ENCODE results near the gene APOA4. TPM values are rescaled to one million over a fixed set of nuclear protein-coding genes. Genes with fewer than 3 reads are reported as not detected.

Gene APOA4
- total and polyA plus RNA-seq, 2 of the 13 experiments (the other 11 are each of a cell fraction or from before 2014, with no cell fraction given): 3.8 to 7.2 TPM

DNA sequence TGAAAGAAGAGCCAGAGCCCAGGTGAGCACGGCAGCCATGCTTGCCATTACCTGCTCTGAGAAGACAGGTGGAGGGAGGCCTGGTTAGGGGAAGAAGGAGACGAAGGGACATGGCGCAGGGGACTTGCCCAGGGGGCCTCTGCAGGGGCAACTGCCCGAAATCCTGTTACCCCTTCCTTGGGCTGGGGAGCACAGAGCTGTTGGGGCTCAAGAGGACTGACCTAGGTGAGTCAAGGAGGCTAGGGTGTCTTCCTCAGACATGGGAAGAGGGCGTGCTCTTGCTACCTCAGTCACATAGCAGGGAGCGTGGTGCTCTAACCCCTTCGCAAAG lies 31.3 kb downstream of the APOA4 start, which contains the start of gene APOA5 (continued):
- TF ChIP-seq, protein P1, sequence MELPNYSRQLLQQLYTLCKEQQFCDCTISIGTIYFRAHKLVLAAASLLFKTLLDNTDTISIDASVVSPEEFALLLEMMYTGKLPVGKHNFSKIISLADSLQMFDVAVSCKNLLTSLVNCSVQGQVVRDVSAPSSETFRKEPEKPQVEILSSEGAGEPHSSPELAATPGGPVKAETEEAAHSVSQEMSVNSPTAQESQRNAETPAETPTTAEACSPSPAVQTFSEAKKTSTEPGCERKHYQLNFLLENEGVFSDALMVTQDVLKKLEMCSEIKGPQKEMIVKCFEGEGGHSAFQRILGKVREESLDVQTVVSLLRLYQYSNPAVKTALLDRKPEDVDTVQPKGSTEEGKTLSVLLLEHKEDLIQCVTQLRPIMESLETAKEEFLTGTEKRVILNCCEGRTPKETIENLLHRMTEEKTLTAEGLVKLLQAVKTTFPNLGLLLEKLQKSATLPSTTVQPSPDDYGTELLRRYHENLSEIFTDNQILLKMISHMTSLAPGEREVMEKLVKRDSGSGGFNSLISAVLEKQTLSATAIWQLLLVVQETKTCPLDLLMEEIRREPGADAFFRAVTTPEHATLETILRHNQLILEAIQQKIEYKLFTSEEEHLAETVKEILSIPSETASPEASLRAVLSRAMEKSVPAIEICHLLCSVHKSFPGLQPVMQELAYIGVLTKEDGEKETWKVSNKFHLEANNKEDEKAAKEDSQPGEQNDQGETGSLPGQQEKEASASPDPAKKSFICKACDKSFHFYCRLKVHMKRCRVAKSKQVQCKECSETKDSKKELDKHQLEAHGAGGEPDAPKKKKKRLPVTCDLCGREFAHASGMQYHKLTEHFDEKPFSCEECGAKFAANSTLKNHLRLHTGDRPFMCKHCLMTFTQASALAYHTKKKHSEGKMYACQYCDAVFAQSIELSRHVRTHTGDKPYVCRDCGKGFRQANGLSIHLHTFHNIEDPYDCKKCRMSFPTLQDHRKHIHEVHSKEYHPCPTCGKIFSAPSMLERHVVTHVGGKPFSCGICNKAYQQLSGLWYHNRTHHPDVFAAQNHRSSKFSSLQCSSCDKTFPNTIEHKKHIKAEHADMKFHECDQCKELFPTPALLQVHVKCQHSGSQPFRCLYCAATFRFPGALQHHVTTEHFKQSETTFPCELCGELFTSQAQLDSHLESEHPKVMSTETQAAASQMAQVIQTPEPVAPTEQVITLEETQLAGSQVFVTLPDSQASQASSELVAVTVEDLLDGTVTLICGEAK (IDR thresholded peaks at IDR 0.05): no peak
- TF ChIP-seq, protein P1 (CRISPR knock-in tag; IDR thresholded peaks at IDR 0.05): no peak
- TF ChIP-seq MTF2 (CRISPR knock-in tag; IDR thresholded peaks at IDR 0.05; ENCODE audit: borderline replicate concordance): 0 out of 2 replicates have a peak, but pooled peaks have one; percentile 14
- no peak for TF ChIP-seq SETDB1 (CRISPR knock-in tag; IDR thresholded peaks at IDR 0.05; ENCODE audit: borderline replicate concordance)
- TF ChIP-seq ZFP41 (CRISPR knock-in tag; IDR thresholded peaks at IDR 0.05; ENCODE audit: borderline replicate concordance): no peak
- no peak for TF ChIP-seq NR2F1 (CRISPR knock-in tag; IDR thresholded peaks at IDR 0.05)
- TF ChIP-seq ZNF292 (CRISPR knock-in tag; IDR thresholded peaks at IDR 0.05; ENCODE audit: borderline replicate concordance, low read depth): no peak
- no peak for TF ChIP-seq ZSCAN22 (CRISPR knock-in tag; IDR thresholded peaks at IDR 0.05)
- TF ChIP-seq ZNF816 (CRISPR knock-in tag; IDR thresholded peaks at IDR 0.05; ENCODE audit: borderline replicate concordance): 0 out of 2 replicates have a peak, but pooled peaks have one; percentile 47
- TF ChIP-seq, protein P2, sequence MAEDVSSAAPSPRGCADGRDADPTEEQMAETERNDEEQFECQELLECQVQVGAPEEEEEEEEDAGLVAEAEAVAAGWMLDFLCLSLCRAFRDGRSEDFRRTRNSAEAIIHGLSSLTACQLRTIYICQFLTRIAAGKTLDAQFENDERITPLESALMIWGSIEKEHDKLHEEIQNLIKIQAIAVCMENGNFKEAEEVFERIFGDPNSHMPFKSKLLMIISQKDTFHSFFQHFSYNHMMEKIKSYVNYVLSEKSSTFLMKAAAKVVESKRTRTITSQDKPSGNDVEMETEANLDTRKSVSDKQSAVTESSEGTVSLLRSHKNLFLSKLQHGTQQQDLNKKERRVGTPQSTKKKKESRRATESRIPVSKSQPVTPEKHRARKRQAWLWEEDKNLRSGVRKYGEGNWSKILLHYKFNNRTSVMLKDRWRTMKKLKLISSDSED (CRISPR knock-in tag; IDR thresholded peaks at IDR 0.05): 0 out of 2 replicates have a peak, but pooled peaks have one; percentile 48
- TF ChIP-seq, protein P3, sequence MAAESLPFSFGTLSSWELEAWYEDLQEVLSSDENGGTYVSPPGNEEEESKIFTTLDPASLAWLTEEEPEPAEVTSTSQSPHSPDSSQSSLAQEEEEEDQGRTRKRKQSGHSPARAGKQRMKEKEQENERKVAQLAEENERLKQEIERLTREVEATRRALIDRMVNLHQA (CRISPR knock-in tag; IDR thresholded peaks at IDR 0.05): no peak
- no peak for TF ChIP-seq ZNF713 (CRISPR knock-in tag; IDR thresholded peaks at IDR 0.05)
- no peak for TF ChIP-seq ZNF790 (CRISPR knock-in tag; IDR thresholded peaks at IDR 0.05; ENCODE audit: borderline replicate concordance)
- TF ChIP-seq, protein P4, sequence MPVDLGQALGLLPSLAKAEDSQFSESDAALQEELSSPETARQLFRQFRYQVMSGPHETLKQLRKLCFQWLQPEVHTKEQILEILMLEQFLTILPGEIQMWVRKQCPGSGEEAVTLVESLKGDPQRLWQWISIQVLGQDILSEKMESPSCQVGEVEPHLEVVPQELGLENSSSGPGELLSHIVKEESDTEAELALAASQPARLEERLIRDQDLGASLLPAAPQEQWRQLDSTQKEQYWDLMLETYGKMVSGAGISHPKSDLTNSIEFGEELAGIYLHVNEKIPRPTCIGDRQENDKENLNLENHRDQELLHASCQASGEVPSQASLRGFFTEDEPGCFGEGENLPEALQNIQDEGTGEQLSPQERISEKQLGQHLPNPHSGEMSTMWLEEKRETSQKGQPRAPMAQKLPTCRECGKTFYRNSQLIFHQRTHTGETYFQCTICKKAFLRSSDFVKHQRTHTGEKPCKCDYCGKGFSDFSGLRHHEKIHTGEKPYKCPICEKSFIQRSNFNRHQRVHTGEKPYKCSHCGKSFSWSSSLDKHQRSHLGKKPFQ (CRISPR knock-in tag; IDR thresholded peaks at IDR 0.05; ENCODE audit: insufficient replicate concordance): no peak
- TF ChIP-seq SOX6 (IDR thresholded peaks at IDR 0.05): no peak
- no peak for TF ChIP-seq SOX6 (CRISPR knock-in tag; IDR thresholded peaks at IDR 0.05)
- TF ChIP-seq EED (CRISPR knock-in tag; IDR thresholded peaks at IDR 0.05): 0 out of 2 replicates have a peak, but pooled peaks have one; percentile 4
- no peak for TF ChIP-seq TRIM24 (CRISPR knock-in tag; IDR thresholded peaks at IDR 0.05)
- TF ChIP-seq MEF2D (CRISPR knock-in tag; IDR thresholded peaks at IDR 0.05): no peak

Measured in HepG2 (cell line).